Measurements from ENCODE around the gene MSRB3. TPM values are rescaled to one million over a fixed set of nuclear protein-coding genes. Genes with fewer than 3 reads are reported as not detected.
"Not testable (repeated sequence)": the region's sequence is repeated elsewhere in the genome, so short reads cannot be mapped to it uniquely, and the experiment has no call there.

The MSRB3 gene
- total RNA-seq, 2 experiments from 2014 or later = not detected

GRCh38 chr12:65477721-65478120 lies 199.2 kb downstream of the MSRB3 start:
- intact Hi-C loops (cut with micrococcal nuclease) = no loop called here
- Mint-ChIP-seq H3K9me3 (peaks cover 2% of the 10 kb centered on the region), H3K36me3 (ENCODE audit: low read depth) (no peaks in the 10 kb centered on the region), H3K27me3 (ENCODE audit: low read depth) (peaks cover 8% of the 10 kb centered on the region), H3K4me1 (ENCODE audit: low read depth) (no peaks in the 10 kb centered on the region), H3K4me3 (no peak overlapping the region), H3K27ac (no peak overlapping the region)
- DNase-seq = no peak
- CTCF ChIA-PET = no interaction called here

GRCh38 chr12:65483891-65484516 lies 205.5 kb downstream of the MSRB3 start:
- H3K4me1 Mint-ChIP-seq (ENCODE audit: low read depth); intact Hi-C loops (cut with micrococcal nuclease); H3K27ac Mint-ChIP-seq; H3K27me3 Mint-ChIP-seq (ENCODE audit: low read depth); H3K4me3 Mint-ChIP-seq; H3K36me3 Mint-ChIP-seq (ENCODE audit: low read depth); DNase-seq: not testable (repeated sequence)
- CTCF ChIA-PET = interaction anchor here (0.7 kb wide), 1 partner anchor 720 kb away, joined by 3 read pairs; no protein-coding TSS in a partner anchor
- peaks cover 22% of the 10 kb centered on the region for H3K9me3 Mint-ChIP-seq

GRCh38 chr12:65488197-65488596 lies 209.7 kb downstream of the MSRB3 start:
- Mint-ChIP-seq H3K4me1 (ENCODE audit: low read depth) (no peaks in the 10 kb centered on the region), H3K9me3 (peaks cover 17% of the 10 kb centered on the region), H3K27ac (no peak overlapping the region), H3K4me3 (no peak overlapping the region), H3K27me3 (ENCODE audit: low read depth) (peaks cover 5% of the 10 kb centered on the region), H3K36me3 (ENCODE audit: low read depth) (no peaks in the 10 kb centered on the region)
- DNase-seq = no peak
- CTCF ChIA-PET = no interaction called here
- intact Hi-C loops (cut with micrococcal nuclease) = no loop called here

GRCh38 chr12:65490250-65490649 lies 211.8 kb downstream of the MSRB3 start:
- Mint-ChIP-seq H3K9me3 (peaks cover 2% of the 10 kb centered on the region), H3K4me3 (no peak overlapping the region), H3K27me3 (ENCODE audit: low read depth) (peaks cover 5% of the 10 kb centered on the region), H3K27ac (no peak overlapping the region), H3K4me1 (ENCODE audit: low read depth) (no peaks in the 10 kb centered on the region), H3K36me3 (ENCODE audit: low read depth) (no peaks in the 10 kb centered on the region)
- intact Hi-C loops (cut with micrococcal nuclease) = no loop called here
- no peak for DNase-seq
- CTCF ChIA-PET = no interaction called here

- no peak overlapping the region for H3K27ac Mint-ChIP-seq
- no peaks in the 10 kb centered on the region for H3K36me3 Mint-ChIP-seq (ENCODE audit: low read depth)
- peaks cover 7% of the 10 kb centered on the region for H3K27me3 Mint-ChIP-seq (ENCODE audit: low read depth)
- no peak overlapping the region for H3K4me3 Mint-ChIP-seq
- H3K4me1 Mint-ChIP-seq (ENCODE audit: low read depth) = no peaks in the 10 kb centered on the region
- intact Hi-C loops (cut with micrococcal nuclease) = no loop called here
- CTCF ChIA-PET = no interaction called here
- no peak for DNase-seq
- H3K9me3 Mint-ChIP-seq = no peaks in the 10 kb centered on the region
Observed at GRCh38 chr12:65492998-65493912, 214.8 kb downstream of the MSRB3 start.

GRCh38 chr12:65493913-65494245 lies 215.4 kb downstream of the MSRB3 start:
- H3K27me3 Mint-ChIP-seq (ENCODE audit: low read depth) = peaks cover 9% of the 10 kb centered on the region
- H3K4me3 Mint-ChIP-seq = no peak overlapping the region
- no peak for DNase-seq
- CTCF ChIA-PET = no interaction called here
- H3K27ac Mint-ChIP-seq = no peak overlapping the region
- intact Hi-C loops (cut with micrococcal nuclease) = no loop called here
- H3K36me3 Mint-ChIP-seq (ENCODE audit: low read depth) = no peaks in the 10 kb centered on the region
- H3K9me3 Mint-ChIP-seq = no peaks in the 10 kb centered on the region
- no peaks in the 10 kb centered on the region for H3K4me1 Mint-ChIP-seq (ENCODE audit: low read depth)

GRCh38 chr12:65494537-65494936 lies 216.1 kb downstream of the MSRB3 start:
- no peak overlapping the region for H3K4me3 Mint-ChIP-seq
- no peaks in the 10 kb centered on the region for H3K36me3 Mint-ChIP-seq (ENCODE audit: low read depth)
- no peak overlapping the region for H3K27ac Mint-ChIP-seq
- H3K27me3 Mint-ChIP-seq (ENCODE audit: low read depth) = peaks cover 9% of the 10 kb centered on the region
- H3K9me3 Mint-ChIP-seq = no peaks in the 10 kb centered on the region
- intact Hi-C loops (cut with micrococcal nuclease) = no loop called here
- no peak for DNase-seq
- H3K4me1 Mint-ChIP-seq (ENCODE audit: low read depth) = no peaks in the 10 kb centered on the region
- CTCF ChIA-PET = no interaction called here

GRCh38 chr12:65495233-65495632 lies 216.8 kb downstream of the MSRB3 start:
- no peak for DNase-seq
- no peaks in the 10 kb centered on the region for H3K9me3 Mint-ChIP-seq
- peaks cover 9% of the 10 kb centered on the region for H3K27me3 Mint-ChIP-seq (ENCODE audit: low read depth)
- no peak overlapping the region for H3K27ac Mint-ChIP-seq
- intact Hi-C loops (cut with micrococcal nuclease) = no loop called here
- no peaks in the 10 kb centered on the region for H3K4me1 Mint-ChIP-seq (ENCODE audit: low read depth)
- H3K36me3 Mint-ChIP-seq (ENCODE audit: low read depth) = no peaks in the 10 kb centered on the region
- CTCF ChIA-PET = interaction anchor here (0.6 kb wide), 1 partner anchor 1117 kb away, joined by 3 read pairs; no protein-coding TSS in a partner anchor
- no peak overlapping the region for H3K4me3 Mint-ChIP-seq

- H3K36me3 Mint-ChIP-seq (ENCODE audit: low read depth) = no peaks in the 10 kb centered on the region
- intact Hi-C loops (cut with micrococcal nuclease) = no loop called here
- CTCF ChIA-PET = no interaction called here
- no peak overlapping the region for H3K4me3 Mint-ChIP-seq
- no peaks in the 10 kb centered on the region for H3K9me3 Mint-ChIP-seq
- H3K27ac Mint-ChIP-seq = no peak overlapping the region
- H3K27me3 Mint-ChIP-seq (ENCODE audit: low read depth) = peaks cover 9% of the 10 kb centered on the region
- no peak for DNase-seq
- no peaks in the 10 kb centered on the region for H3K4me1 Mint-ChIP-seq (ENCODE audit: low read depth)
Observed at GRCh38 chr12:65496617-65497016, 218.1 kb downstream of the MSRB3 start.

GRCh38 chr12:65497660-65498059 lies 219.2 kb downstream of the MSRB3 start:
- CTCF ChIA-PET = no interaction called here
- no peak overlapping the region for H3K27ac Mint-ChIP-seq
- no peaks in the 10 kb centered on the region for H3K36me3 Mint-ChIP-seq (ENCODE audit: low read depth)
- no peaks in the 10 kb centered on the region for H3K9me3 Mint-ChIP-seq
- DNase-seq = no peak
- H3K4me3 Mint-ChIP-seq = no peak overlapping the region
- H3K27me3 Mint-ChIP-seq (ENCODE audit: low read depth) = peaks cover 7% of the 10 kb centered on the region
- H3K4me1 Mint-ChIP-seq (ENCODE audit: low read depth) = no peaks in the 10 kb centered on the region
- intact Hi-C loops (cut with micrococcal nuclease) = no loop called here

GRCh38 chr12:65499167-65499566 lies 220.7 kb downstream of the MSRB3 start:
- peaks cover 7% of the 10 kb centered on the region for H3K27me3 Mint-ChIP-seq (ENCODE audit: low read depth)
- H3K4me1 Mint-ChIP-seq (ENCODE audit: low read depth) = no peaks in the 10 kb centered on the region
- H3K36me3 Mint-ChIP-seq (ENCODE audit: low read depth) = no peaks in the 10 kb centered on the region
- H3K4me3 Mint-ChIP-seq = no peak overlapping the region
- no peak for DNase-seq
- intact Hi-C loops (cut with micrococcal nuclease) = no loop called here
- CTCF ChIA-PET = no interaction called here
- H3K27ac Mint-ChIP-seq = no peak overlapping the region
- no peaks in the 10 kb centered on the region for H3K9me3 Mint-ChIP-seq

- CTCF ChIA-PET = no interaction called here
- H3K4me1 Mint-ChIP-seq (ENCODE audit: low read depth) = no peaks in the 10 kb centered on the region
- no peak for DNase-seq
- no peaks in the 10 kb centered on the region for H3K9me3 Mint-ChIP-seq
- intact Hi-C loops (cut with micrococcal nuclease) = no loop called here
- peaks cover 7% of the 10 kb centered on the region for H3K27me3 Mint-ChIP-seq (ENCODE audit: low read depth)
- H3K4me3 Mint-ChIP-seq = no peak overlapping the region
- H3K27ac Mint-ChIP-seq = no peak overlapping the region
- no peaks in the 10 kb centered on the region for H3K36me3 Mint-ChIP-seq (ENCODE audit: low read depth)
Observed at GRCh38 chr12:65500091-65500900, 221.8 kb downstream of the MSRB3 start.

Data from activated naive CD4-positive, alpha-beta T cell treated with anti-CD3 and anti-CD28 coated beads for 36 hours (primary cell).